Femur (tissue), 1 donor: Measurements from ENCODE around the gene UBE2D2.
A peak's percentile ranks its signal among the peaks of the same experiment; 100 is the strongest.

Source experiments
- DNase-seq: peaks from one replicate; pipeline ENCODE4 v3.0.0-alpha.2; 2017

The UBE2D2 gene

DNA sequence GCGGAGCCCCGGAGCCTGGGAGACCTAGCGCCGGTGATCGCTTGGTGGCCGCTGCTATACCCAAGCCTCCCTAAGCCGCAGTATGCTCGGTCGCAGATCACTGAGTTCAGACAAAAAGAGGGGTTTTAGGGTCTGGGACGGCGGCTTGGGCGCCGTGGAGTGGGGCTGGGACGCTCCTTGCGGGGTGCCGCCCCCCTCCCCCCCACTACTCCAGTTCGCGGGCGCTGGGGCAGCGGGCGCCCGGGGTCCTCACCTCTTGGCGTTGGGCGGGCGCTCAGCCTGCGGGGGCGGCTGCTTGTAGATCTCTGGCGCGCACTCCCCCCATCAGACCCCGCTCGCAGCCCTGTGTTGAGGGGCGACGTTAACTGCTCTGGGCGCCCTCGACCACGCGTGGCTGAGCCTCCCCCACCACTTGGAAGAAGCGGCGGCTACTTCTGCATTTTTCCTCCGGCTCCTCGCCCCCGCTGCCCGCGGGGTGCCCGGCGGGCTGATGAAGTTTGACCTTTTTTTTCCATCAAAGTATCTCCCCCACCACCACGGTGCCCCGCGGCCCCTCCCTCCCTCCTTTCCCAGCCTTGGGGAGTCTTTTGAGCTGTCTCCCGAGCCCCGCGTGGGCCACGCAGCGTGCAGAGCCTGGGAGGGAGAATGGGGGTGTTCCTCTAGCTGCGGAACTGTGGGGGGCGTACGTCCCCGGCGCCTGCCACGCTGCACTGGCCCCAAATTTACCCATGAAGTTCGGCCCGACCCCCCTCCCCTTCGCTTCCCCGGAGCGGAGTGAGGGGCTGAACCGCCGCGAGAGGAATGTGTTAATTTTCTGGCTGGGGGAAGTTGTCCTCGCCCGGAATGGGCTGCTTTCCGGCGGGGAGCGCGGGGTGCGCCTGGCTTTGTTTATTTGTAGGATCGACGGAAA lies 88.2 kb downstream of the UBE2D2 start:
- DNase-seq, result peak; percentile 60

GRCh38 chr5:139650031-139650688 lies 89.0 kb downstream of the UBE2D2 start:
- DNase-seq, result peak; percentile 72

GRCh38 chr5:139650689-139651042 lies 89.5 kb downstream of the UBE2D2 start:
- peak; percentile 67 for DNase-seq

- peak; percentile 69 for DNase-seq
Measured at GRCh38 chr5:139651043-139651834, 90.1 kb downstream of the UBE2D2 start.

DNA sequence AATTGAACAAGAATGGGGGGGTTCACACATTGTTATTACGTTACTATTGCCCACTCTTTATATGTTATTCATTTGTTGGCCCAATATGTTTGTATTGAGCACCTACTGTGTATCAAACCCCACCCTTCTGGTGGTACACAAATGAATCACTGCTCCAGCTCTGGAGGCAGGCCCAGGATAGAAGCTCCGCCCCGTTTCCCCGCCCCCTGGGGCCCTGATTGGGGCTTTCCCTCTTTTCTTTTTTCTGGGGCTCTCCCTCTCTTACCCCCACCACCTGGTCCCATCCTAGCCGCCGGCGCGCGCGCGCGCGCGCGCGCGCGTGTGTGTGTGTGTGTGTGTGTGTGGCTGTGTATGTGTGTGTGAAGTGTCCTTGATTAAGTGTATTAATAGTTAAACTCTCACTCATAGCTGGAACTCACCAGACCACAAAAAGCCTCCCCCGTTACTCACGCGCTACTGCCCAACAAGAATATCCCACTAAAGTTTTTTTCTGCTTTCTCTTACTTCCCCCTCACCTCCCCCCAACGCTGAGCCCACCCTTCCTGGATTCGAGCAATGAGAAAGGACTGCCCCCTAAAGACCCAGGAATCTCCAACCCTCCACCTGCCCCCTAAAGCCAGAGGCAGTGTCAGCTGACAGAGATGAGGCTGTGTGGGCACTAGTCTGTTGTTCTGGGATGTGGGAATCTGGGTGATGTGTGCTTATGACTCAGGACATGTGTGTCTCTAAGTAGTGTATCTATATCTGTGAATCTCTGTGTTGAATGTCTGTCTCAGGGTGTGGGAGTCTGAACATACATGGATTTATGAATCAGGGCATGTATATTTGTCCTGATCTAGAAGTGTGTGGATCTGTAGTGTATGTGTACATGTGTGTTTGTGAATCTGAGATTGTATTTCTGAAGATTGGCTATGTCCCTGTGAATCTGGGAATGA lies 91.0 kb downstream of the UBE2D2 start:
- DNase-seq, result peak; percentile 83

DNA sequence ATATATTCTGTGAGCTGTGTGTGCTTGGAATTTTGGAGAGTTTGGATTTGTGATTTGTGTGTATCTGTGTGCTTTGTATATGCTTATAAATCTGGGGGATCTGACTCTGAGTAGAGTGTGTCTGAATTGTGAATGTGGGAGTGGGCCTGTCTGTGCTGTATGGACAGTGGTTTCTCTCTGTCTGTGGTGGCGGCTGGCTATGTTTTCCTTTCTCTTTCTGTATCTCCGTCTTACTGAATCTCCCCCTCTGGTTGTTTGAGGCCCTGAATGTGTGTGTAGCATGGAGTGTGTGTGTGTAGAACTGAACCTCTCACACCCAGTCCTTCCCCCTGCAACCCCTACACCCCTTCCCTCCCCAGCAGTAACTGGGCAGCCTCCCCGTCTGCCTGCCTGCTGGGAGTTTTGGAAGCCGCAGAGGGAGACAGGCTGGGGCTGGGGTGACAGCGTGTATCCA lies 91.7 kb downstream of the UBE2D2 start:
- DNase-seq, result no peak

DNA sequence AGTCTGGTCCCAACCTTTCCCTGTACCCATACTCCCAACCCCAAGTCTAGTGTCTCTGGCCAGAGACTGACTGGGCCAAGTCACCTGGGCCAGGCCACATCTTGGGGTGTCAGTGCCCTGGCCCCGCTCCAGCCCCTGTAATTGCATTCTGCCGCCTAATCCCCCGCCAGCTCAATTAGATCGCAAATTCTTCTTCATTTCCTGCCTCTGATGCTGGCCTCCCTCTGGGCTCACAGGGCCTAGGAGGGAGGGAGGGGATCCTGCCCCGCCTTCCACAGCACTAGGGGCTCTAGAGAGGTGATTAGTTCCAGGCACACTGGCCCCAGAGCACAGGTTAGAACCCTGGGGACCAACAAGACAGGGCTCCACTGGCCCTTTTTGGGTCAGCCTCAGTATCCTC lies 92.5 kb downstream of the UBE2D2 start:
- DNase-seq, result no peak

- DNase-seq, result no peak
Measured at GRCh38 chr5:139654464-139654863, 93.3 kb downstream of the UBE2D2 start.

DNA sequence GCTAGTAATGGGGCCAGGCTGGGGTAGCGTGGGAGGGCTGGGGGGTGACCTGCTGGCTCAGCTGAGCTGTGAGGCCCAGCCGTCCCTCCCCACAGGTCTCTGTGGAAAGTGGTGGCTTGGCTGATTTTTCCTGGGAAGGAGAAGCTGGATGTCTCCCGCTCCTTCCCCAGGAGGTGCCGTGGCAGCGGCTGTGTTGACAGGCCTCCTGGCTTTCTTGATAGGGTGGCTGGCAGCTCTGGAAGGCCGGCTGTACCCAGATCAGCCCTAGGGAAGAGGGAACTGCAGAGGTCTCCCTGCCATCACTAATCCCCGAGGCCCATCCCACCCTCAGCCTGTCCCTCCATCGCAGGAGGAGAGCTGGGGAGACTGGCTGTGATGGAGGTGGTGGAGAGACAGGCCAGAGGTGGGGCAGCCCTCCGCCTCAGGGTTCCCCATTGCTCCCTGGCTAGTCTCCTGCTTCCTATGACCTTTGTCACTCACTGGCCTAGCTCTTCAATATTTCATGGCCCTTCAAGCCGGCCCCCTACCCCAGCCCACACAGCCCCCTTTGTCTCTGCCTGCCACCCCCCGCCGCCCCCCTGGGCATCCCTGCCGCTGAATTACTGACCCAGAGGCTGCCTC lies 93.8 kb downstream of the UBE2D2 start:
- DNase-seq, result no peak

- peak; percentile 83 for DNase-seq
Measured at GRCh38 chr5:139655727-139656271, 94.7 kb downstream of the UBE2D2 start.

- peak; percentile 60 for DNase-seq
Measured at GRCh38 chr5:139657363-139658321, 96.5 kb downstream of the UBE2D2 start.

DNA sequence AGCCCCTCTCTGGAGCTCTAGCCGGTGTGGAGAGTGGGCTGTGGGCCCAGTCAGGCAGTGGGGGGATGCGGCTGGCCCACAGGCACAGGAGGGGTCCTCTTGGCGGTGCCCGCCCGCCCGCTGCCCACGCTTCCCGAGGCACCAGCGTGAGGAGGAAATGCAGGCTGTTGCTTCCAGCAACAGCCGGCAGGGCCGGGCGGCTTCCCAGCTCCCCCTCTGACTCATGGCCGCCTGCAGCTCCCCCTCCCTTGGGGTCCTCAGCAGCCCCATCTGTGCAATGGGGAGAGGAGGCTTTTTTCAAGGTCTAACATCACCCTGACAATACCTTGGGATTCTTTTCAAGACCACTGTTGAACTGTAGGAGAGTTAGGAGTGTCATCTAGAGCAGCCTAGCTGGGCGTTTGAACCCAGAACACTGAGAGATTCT lies 97.4 kb downstream of the UBE2D2 start:
- peak; percentile 63 for DNase-seq

DNA sequence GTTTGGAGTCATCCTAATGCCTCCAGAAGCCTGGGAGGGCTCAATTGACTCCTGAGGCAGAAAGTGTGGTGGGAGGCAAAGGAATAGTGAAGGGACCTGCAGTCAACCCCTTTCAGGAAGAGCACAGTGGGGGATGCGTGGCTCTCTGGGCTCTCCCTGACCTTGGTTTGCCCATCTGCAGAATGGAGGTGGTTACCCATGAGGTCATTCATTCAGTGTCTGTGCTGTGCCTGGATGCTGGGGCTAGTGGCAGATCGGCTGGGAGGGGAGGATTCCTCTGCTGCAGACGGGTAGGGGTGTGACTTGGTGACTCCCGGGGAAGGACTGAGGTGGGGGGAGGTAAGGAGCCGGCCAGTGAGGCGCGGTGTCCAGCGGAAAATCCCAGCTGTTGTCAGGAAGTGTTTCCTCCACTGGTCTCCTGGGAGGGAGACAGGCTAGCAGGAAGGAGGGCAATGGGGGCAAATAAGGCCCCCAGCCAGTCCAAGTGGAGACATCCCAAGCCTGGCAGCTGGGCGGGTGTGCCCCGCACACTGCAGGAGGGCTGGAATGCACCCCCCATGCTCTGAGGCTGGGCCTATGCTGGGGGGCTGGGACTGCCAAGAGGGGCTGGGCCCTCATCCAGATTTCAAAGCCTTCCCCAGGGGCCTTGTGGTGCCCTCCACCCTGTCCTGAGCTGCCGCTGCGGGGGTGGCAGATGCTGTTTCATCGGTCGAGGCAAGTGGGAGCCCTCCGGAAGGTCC lies 98.0 kb downstream of the UBE2D2 start:
- DNase-seq, result peak; percentile 77

DNA sequence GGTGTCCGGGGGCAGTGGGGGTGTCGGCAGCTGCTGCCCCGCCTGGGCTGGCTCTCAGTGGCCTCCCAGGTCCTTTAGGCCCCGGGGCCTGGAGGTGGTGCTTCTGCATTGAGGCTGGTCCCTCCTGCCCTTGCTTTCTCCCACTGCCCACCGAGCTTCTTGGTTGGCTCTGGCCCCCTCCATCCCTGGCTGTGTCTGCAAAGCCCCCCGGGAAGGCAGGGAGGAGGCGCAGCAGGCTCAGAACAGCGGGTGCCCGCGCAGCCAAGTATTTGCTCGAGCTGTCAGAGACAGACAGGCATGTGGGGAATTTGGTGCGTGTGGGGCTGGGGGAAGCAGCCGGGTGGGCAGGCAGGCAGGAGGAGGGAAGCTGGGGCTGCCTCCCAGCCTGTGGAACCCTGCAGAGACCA lies 98.6 kb downstream of the UBE2D2 start:
- peak; percentile 73 for DNase-seq

- peak; percentile 87 for DNase-seq
Measured at GRCh38 chr5:139660105-139660922, 99.2 kb downstream of the UBE2D2 start.

GRCh38 chr5:139660923-139661814 lies 100.0 kb downstream of the UBE2D2 start:
- DNase-seq, result peak; percentile 82

- no peak for DNase-seq
Measured at GRCh38 chr5:139662617-139663016, 101.5 kb downstream of the UBE2D2 start.
